ENCODE measurements around the gene TBL1X.

- no peak for TF ChIP-seq CTCF (IDR thresholded peaks at IDR 0.05; ENCODE audit: insufficient read depth, low read depth, low read length)
- no peak for TF ChIP-seq EZH2 (IDR thresholded peaks at IDR 0.05; ENCODE audit: insufficient read depth, low read length)
These were observed 241.6 kb downstream of the TBL1X start for GRCh38 chrX:9706421-9706820.

Data from astrocyte (in vitro differentiated cells and primary cell).